Ascending aorta (tissue), 2 donors: ENCODE data around the gene POLR1D. TPM values are rescaled to one million over a fixed set of nuclear protein-coding genes. Genes with fewer than 3 reads are reported as not detected.

ENCODE experiments used
- DNase-seq, 2 donors: peaks; one replicate each; pipeline ENCODE4 v3.0.0-alpha.2; 2019; ENCODE audit warnings: low spot score in 2 of 2
- H3K27ac ChIP-seq, 2 donors: fragments of 200-600 bp; sonication (generic); one replicate each; pipeline ENCODE4 v1.5.1; 2016 to 2017; ENCODE audit warnings: mild to moderate bottlenecking in 1 of 2
- H3K27me3 ChIP-seq: fragments of 200-600 bp; sonication (generic); one replicate; pipeline ENCODE4 v1.5.1; 2017
- H3K36me3 ChIP-seq, 2 donors: fragments of 200-600 bp; sonication (generic); one replicate each; pipeline ENCODE4 v1.5.1; 2016
- H3K4me1 ChIP-seq, 2 donors: fragments of 200-600 bp; sonication (generic); one replicate each; pipeline ENCODE4 v1.5.1; 2016 to 2017; ENCODE audit warnings: mild to moderate bottlenecking in 1 of 2
- H3K4me3 ChIP-seq, 2 donors: fragments of 200-600 bp; sonication (generic); one replicate each; pipeline ENCODE4 v1.5.1; 2016 to 2017; ENCODE audit warnings: mild to moderate bottlenecking in 1 of 2
- H3K9me3 ChIP-seq, 2 donors: fragments of 200-600 bp; sonication (generic); one replicate each; pipeline ENCODE4 v1.5.1; 2016
- CTCF ChIP-seq, 3 experiments: fragments of 200-600 bp in 2 of 3; fragments of 450-650 bp in 1 of 3; sonication (generic) in 2 of 3; IDR thresholded peaks; one replicate each; pipeline ENCODE4 v1.5.1; 2016 to 2019; ENCODE audit warnings: antibody characterized with exemption in 3 of 3, mild to moderate bottlenecking in 1 of 3, moderate library complexity in 1 of 3
- intact Hi-C: fragments of 100-400 bp; cut with DNase I; formaldehyde crosslinking; loops from one replicate; pipeline ENCODE4 v1.15.1; 2023
- total RNA-seq: library from RNA; depleted of rRNA; stranded (reverse); fragments of >200 nt; gene quantifications from one replicate; pipeline ENCODE4 v1.1.0, GENCODE V29; 2016

Gene POLR1D
- total RNA-seq, 1 donor from 2014 or later, result 91.2 TPM

- H3K27me3 ChIP-seq, result no peaks in the 10 kb centered on the region
- intact Hi-C loops, result no loop called here
- H3K9me3 ChIP-seq, result no peaks in the 10 kb centered on the region
Observed at GRCh38 chr13:27601803-27602202, 19.9 kb upstream of the POLR1D start.

GRCh38 chr13:27605099-27605498 lies 16.6 kb upstream of the POLR1D start:
- no peak for DNase-seq
- no peaks in the 10 kb centered on the region for H3K9me3 ChIP-seq
- H3K36me3 ChIP-seq, result no peaks in the 10 kb centered on the region
- peaks cover 0 to 22% of the 10 kb centered on the region in 2 donors for H3K4me1 ChIP-seq
- H3K27me3 ChIP-seq, result no peaks in the 10 kb centered on the region
- no peak overlapping the region for H3K27ac ChIP-seq
- TF ChIP-seq CTCF (IDR thresholded peaks at IDR 0.05), result no peak
- intact Hi-C loops, result no loop called here
- H3K4me3 ChIP-seq, result no peak overlapping the region

More at GRCh38 chr13:27601803-27602202, 19.9 kb upstream of the POLR1D start:
- H3K36me3 ChIP-seq, result no peaks in the 10 kb centered on the region
- H3K27ac ChIP-seq, result no peak overlapping the region
- H3K4me1 ChIP-seq, result peaks cover 0 to 10% of the 10 kb centered on the region in 2 donors
- no peak for DNase-seq
- no peak overlapping the region for H3K4me3 ChIP-seq
- TF ChIP-seq CTCF (IDR thresholded peaks at IDR 0.05), result no peak

- Histone ChIP-seq H3K4me1 (peaks cover 0 to 22% of the 10 kb centered on the region in 2 donors), H3K27ac (no peak overlapping the region), H3K36me3 (no peaks in the 10 kb centered on the region), H3K27me3 (no peaks in the 10 kb centered on the region), H3K9me3 (no peaks in the 10 kb centered on the region), H3K4me3 (no peak overlapping the region)
- no peak for DNase-seq
- no peak for TF ChIP-seq CTCF (IDR thresholded peaks at IDR 0.05)
- intact Hi-C loops, result loop anchor here (2.0 kb wide), 1 partner anchor 15 kb away; the partner anchor contains the start of genes LNX2 and POLR1D
Observed at GRCh38 chr13:27605610-27606200, 16.0 kb upstream of the POLR1D start.

- DNase-seq, result peak in 1 of 2 donors; percentile 74
- Histone ChIP-seq H3K27me3 (no peaks in the 10 kb centered on the region), H3K4me3 (no peak overlapping the region), H3K4me1 (peaks cover 0 to 22% of the 10 kb centered on the region in 2 donors), H3K9me3 (no peaks in the 10 kb centered on the region), H3K27ac (peak overlapping the region in 1 of 2 donors; percentile 41), H3K36me3 (no peaks in the 10 kb centered on the region)
- intact Hi-C loops, result loop anchor here (2.0 kb wide), 1 partner anchor 14 kb away; the partner anchor contains the start of genes LNX2 and POLR1D
- TF ChIP-seq CTCF (IDR thresholded peaks at IDR 0.05), result no peak
Observed at GRCh38 chr13:27607125-27607524, 14.6 kb upstream of the POLR1D start.

- H3K4me1 ChIP-seq, result peaks cover 0 to 14% of the 10 kb centered on the region in 2 donors
- H3K4me3 ChIP-seq, result no peak overlapping the region
- intact Hi-C loops, result no loop called here
- no peaks in the 10 kb centered on the region for H3K9me3 ChIP-seq
- H3K36me3 ChIP-seq, result no peaks in the 10 kb centered on the region
- no peak for TF ChIP-seq CTCF (IDR thresholded peaks at IDR 0.05)
- no peaks in the 10 kb centered on the region for H3K27me3 ChIP-seq
- no peak overlapping the region for H3K27ac ChIP-seq
- DNase-seq, result no peak
Observed at GRCh38 chr13:27613628-27614027, 8.1 kb upstream of the POLR1D start.
